ENCODE results near the gene BPIFB1. TPM values are rescaled to one million over a fixed set of nuclear protein-coding genes. Genes with fewer than 3 reads are reported as not detected.

BPIFB1 gene
- total RNA-seq, 4 donors from 2014 or later, result 0.21 TPM; not detected in 3

DNA sequence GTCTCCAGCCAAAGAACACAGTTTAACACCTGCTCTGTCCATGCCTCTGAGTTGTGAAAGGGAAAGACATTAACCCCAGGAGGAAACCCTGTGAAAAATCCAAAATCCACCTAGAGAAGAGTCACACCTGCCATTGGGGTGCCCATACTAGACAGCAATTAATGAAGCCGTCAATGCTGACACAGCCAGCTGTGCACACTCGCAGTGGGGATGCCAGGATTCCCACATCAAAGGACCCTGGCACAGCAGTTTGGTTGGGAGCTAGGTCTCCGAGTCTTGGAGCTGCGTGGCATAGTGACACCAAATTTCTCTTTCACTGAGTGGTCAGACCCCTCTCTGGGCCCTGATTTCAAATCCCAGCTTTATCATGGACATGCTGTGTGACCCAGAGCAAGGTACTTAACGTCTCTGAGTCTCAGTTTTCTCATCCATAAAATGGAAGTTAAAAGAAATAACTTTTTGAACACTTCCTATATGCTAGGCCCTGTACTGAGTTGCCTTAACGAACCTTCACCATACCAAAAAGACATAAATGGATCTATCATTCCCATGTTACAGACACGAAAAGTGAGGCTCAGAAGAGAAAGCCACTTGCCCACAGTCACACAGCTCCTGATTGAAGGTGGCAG lies 30.8 kb downstream of the BPIFB1 start:
- no peak for DNase-seq
- TF ChIP-seq, protein P1, sequence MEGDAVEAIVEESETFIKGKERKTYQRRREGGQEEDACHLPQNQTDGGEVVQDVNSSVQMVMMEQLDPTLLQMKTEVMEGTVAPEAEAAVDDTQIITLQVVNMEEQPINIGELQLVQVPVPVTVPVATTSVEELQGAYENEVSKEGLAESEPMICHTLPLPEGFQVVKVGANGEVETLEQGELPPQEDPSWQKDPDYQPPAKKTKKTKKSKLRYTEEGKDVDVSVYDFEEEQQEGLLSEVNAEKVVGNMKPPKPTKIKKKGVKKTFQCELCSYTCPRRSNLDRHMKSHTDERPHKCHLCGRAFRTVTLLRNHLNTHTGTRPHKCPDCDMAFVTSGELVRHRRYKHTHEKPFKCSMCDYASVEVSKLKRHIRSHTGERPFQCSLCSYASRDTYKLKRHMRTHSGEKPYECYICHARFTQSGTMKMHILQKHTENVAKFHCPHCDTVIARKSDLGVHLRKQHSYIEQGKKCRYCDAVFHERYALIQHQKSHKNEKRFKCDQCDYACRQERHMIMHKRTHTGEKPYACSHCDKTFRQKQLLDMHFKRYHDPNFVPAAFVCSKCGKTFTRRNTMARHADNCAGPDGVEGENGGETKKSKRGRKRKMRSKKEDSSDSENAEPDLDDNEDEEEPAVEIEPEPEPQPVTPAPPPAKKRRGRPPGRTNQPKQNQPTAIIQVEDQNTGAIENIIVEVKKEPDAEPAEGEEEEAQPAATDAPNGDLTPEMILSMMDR (IDR thresholded peaks at IDR 0.05), result no peak
- TF ChIP-seq POLR2A (IDR thresholded peaks at IDR 0.05), result no peak
- Histone ChIP-seq H3K27ac (no peak overlapping the region), H3K4me3 (no peak overlapping the region), H3K9me3 (no peaks in the 10 kb centered on the region), H3K27me3 (no peaks in the 10 kb centered on the region), H3K4me1 (no peaks in the 10 kb centered on the region), H3K36me3 (no peaks in the 10 kb centered on the region)
- intact Hi-C loops (cut with DNase I; ENCODE audit: low total_unique reads), result no loop called here

DNA sequence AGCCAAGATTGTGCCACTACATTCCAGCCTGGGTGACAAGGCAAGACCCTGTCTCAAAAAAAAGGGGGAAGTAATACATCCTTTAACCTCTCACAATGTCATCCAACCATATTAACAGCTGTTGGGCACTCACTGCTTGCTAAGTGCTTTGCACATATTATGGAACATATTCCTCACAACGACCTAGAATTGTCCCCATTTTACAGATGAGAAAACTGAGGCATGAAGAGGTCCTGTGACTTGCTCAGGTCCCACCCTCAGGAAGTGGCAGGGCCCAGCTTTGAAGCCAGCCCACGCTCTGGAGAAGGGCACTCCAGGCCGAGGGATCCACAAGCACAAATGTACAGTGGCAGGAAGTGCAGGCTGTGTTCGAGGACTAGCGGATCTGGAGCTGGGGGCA lies 33.3 kb downstream of the BPIFB1 start:
- intact Hi-C loops (cut with DNase I; ENCODE audit: low total_unique reads), result no loop called here
- Histone ChIP-seq H3K4me1 (no peaks in the 10 kb centered on the region), H3K4me3 (no peak overlapping the region), H3K36me3 (no peaks in the 10 kb centered on the region), H3K27me3 (no peaks in the 10 kb centered on the region), H3K27ac (no peak overlapping the region), H3K9me3 (no peaks in the 10 kb centered on the region)
- no peak for DNase-seq
- TF ChIP-seq, protein P1 (IDR thresholded peaks at IDR 0.05), result no peak
- no peak for TF ChIP-seq POLR2A (IDR thresholded peaks at IDR 0.05)

DNA sequence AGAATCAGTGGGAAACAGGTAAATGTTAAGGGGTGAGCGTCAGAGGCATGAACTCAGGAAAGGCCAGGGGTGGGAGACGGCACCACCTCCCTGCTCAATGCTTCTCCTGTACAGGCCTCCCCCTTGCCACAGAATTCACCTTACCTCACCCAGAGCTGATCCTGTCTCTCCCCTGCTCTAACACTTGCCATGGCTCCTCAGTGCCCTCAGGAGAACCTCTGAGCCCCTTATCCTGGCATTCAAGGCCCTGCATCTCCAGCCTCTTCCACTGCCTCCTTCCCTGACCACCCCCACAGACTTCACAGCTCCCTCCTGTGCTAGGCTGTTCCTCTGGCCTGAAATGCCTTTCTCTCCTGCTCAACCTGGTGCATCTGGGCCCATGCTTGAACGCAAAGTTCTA lies 33.9 kb downstream of the BPIFB1 start:
- TF ChIP-seq POLR2A (IDR thresholded peaks at IDR 0.05), result no peak
- no peaks in the 10 kb centered on the region for H3K27me3 ChIP-seq
- H3K36me3 ChIP-seq, result no peaks in the 10 kb centered on the region
- intact Hi-C loops (cut with DNase I; ENCODE audit: low total_unique reads), result no loop called here
- H3K4me3 ChIP-seq, result no peak overlapping the region
- H3K4me1 ChIP-seq, result no peaks in the 10 kb centered on the region
- no peak overlapping the region for H3K27ac ChIP-seq
- DNase-seq, result no peak
- no peaks in the 10 kb centered on the region for H3K9me3 ChIP-seq

DNA sequence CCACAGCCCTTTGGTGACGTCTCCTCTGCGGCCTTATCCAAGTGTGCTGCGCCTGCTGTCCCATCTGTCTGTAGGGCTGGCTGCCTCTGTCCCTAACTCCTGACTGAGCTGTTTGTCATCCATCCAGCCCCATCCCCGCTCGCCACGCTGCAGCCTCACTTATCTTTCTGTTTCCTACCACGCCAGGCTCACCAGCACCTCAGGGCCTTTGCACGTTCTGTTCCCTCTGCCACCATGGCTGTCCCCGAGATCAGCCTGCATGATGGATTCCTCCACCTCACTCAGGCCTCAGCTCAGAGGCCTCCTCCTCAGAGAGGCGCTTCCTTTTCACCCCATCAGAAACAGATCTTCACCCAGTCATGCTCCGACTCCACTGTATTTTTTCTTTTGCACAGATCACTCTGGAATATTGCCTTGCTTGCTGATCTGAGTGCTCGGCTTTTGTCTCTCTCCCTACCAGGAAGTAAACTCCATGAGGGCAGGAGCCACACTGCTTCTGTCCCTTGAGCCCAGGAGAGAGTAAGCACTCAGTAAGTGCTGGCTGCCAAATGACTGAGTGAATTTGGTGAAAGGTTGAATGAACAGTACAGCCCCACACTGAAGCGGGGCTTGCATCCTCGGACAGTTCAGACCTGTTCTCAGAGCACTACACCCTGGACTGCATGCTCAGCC lies 34.5 kb downstream of the BPIFB1 start:
- no peaks in the 10 kb centered on the region for H3K27me3 ChIP-seq

GRCh38 chr20:33318096-33318429 lies 35.0 kb downstream of the BPIFB1 start:
- H3K36me3 ChIP-seq, result no peaks in the 10 kb centered on the region
- DNase-seq, result no peak
- no peaks in the 10 kb centered on the region for H3K27me3 ChIP-seq
- no peaks in the 10 kb centered on the region for H3K9me3 ChIP-seq
- H3K4me3 ChIP-seq, result no peak overlapping the region
- H3K4me1 ChIP-seq, result no peaks in the 10 kb centered on the region
- intact Hi-C loops (cut with DNase I; ENCODE audit: low total_unique reads), result no loop called here
- TF ChIP-seq, protein P1 (IDR thresholded peaks at IDR 0.05), result no peak
- no peak for TF ChIP-seq POLR2A (IDR thresholded peaks at IDR 0.05)
- H3K27ac ChIP-seq, result no peak overlapping the region

More for the DNA sequence above, 34.5 kb downstream of the BPIFB1 start:
- DNase-seq, result no peak
- no peaks in the 10 kb centered on the region for H3K9me3 ChIP-seq
- intact Hi-C loops (cut with DNase I; ENCODE audit: low total_unique reads), result no loop called here
- H3K4me1 ChIP-seq, result no peaks in the 10 kb centered on the region
- no peak overlapping the region for H3K4me3 ChIP-seq
- no peak for TF ChIP-seq POLR2A (IDR thresholded peaks at IDR 0.05)
- TF ChIP-seq, protein P1 (IDR thresholded peaks at IDR 0.05), result no peak
- no peak overlapping the region for H3K27ac ChIP-seq
- H3K36me3 ChIP-seq, result no peaks in the 10 kb centered on the region
